Measurements from ENCODE around the gene CHDH.

CHDH gene

DNA sequence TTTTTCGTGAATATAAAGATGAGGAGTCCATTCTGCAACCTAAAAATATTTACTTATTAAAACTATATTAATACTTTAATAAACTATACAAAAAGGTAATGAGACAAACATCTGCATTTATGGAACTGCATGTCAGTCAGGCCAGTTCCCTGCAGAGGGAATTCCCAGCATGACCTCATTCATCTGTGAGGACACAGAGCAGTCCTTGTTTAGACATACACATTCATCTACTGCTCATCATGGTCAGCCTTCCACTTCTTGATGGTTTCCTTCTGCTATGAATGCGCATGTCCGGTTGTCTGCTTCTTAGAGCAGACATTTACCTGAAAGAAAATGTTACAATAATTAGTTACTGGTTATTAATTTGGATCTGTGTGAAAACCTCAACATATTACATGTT, 39.0 kb upstream of the CHDH start:
- no peak overlapping the region for H3K4me3 ChIP-seq (ENCODE audit: control insufficient read depth, low read depth, low read length)
- DNase-seq (ENCODE audit: low read depth): no peak
- TF ChIP-seq, protein P1, sequence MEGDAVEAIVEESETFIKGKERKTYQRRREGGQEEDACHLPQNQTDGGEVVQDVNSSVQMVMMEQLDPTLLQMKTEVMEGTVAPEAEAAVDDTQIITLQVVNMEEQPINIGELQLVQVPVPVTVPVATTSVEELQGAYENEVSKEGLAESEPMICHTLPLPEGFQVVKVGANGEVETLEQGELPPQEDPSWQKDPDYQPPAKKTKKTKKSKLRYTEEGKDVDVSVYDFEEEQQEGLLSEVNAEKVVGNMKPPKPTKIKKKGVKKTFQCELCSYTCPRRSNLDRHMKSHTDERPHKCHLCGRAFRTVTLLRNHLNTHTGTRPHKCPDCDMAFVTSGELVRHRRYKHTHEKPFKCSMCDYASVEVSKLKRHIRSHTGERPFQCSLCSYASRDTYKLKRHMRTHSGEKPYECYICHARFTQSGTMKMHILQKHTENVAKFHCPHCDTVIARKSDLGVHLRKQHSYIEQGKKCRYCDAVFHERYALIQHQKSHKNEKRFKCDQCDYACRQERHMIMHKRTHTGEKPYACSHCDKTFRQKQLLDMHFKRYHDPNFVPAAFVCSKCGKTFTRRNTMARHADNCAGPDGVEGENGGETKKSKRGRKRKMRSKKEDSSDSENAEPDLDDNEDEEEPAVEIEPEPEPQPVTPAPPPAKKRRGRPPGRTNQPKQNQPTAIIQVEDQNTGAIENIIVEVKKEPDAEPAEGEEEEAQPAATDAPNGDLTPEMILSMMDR (conservative IDR thresholded peaks at IDR 0.05; ENCODE audit: control insufficient read depth, insufficient read depth, low read depth, low read length): no peak

DNA sequence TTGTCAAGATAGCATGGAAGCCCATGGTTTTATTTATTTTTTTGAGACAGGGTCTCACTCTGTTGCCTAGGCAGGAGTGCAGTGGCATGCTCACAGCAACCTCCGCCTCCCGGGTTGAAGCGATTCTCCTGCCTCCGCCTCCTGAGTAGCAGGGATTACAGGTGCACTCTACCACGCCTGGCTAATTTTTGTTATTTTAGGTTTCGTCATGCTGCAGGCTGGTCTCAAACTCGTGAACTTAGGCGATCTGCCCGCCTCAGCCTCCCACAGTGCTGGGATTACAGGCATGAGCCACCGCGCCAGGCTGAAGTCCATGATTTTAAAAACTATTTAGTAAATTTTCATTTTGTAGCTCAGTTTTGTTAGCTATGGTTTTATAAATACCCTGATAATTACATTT, 38.4 kb upstream of the CHDH start:
- no peak for DNase-seq (ENCODE audit: low read depth)
- TF ChIP-seq, protein P1 (conservative IDR thresholded peaks at IDR 0.05; ENCODE audit: control insufficient read depth, insufficient read depth, low read depth, low read length): no peak
- H3K4me3 ChIP-seq (ENCODE audit: control insufficient read depth, low read depth, low read length): no peak overlapping the region

DNA sequence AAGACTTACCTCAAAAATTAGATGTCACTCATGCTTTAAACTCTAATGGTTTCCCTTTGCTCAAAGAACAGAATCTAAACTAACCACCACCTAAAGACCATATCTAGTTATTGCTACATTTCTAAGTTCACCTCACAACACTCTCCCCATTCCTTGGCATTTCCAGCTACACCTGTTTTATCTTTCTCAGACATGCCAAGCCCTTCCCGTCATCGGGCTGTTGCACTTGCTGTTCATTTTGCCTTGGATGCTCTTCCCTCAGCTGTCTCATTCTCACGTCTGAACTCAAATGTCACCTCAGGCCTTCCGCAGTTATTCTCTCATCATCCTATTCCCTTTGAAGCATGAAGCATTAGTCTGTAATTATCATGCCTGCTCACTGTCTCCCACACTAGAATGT, 36.8 kb upstream of the CHDH start:
- no peak overlapping the region for H3K4me3 ChIP-seq (ENCODE audit: control insufficient read depth, low read depth, low read length)
- TF ChIP-seq, protein P1 (conservative IDR thresholded peaks at IDR 0.05; ENCODE audit: control insufficient read depth, insufficient read depth, low read depth, low read length): no peak
- DNase-seq (ENCODE audit: low read depth): no peak

DNA sequence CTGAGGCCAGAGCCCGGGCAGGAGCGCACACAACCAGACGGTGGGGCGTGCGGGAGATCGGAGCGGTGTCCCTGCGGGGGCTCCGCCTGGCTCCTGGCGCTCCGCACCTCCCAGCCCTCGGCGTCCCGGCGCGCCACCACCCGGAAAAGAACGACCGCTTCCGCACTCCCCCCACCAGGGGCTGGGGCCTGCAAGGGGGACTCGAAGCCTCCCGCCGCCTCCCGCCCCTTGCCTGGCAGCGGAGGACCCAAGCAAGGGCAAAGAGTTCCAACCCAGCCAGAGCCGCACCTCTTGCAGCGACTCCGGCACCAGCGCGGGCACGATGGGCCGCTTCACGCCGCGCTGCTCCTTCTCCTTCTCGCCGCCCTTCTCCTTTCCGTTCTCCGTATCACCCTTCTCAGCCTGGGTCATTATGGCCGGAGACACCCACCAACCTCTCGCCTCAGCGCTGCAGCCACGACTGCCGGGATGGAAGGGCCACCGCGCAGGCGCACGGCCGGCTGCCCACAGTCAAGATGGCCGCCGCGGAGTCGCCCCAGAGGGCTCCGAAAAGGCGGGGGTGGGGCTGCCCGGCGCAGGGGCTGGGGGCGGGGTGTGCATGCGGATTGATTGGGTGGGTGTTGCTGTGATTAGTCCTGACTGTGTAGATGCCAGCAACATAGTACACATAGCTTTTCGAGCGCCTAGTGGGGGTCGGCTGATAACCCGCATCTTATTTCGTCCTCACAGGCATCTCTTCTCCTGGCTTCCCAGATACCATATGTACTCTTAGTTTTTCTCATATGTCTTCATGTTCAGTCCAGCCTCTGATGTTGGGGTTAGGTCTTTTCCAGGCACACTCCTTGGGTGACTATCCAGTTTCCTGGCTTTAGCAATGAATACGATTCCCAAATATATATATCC, 35.7 kb upstream of the CHDH start, which contains the start of gene ACTR8:
Gene ACTR8, minus strand, starts transcription at position 462 of the 903 bp plus-strand sequence. Its CDS starts 51 bp downstream, at position 411.
- DNase-seq (ENCODE audit: low read depth): peak; percentile 73
- peak within 1 kb of the TSS; percentile 88 for H3K4me3 ChIP-seq (ENCODE audit: control insufficient read depth, low read depth, low read length)

DNA sequence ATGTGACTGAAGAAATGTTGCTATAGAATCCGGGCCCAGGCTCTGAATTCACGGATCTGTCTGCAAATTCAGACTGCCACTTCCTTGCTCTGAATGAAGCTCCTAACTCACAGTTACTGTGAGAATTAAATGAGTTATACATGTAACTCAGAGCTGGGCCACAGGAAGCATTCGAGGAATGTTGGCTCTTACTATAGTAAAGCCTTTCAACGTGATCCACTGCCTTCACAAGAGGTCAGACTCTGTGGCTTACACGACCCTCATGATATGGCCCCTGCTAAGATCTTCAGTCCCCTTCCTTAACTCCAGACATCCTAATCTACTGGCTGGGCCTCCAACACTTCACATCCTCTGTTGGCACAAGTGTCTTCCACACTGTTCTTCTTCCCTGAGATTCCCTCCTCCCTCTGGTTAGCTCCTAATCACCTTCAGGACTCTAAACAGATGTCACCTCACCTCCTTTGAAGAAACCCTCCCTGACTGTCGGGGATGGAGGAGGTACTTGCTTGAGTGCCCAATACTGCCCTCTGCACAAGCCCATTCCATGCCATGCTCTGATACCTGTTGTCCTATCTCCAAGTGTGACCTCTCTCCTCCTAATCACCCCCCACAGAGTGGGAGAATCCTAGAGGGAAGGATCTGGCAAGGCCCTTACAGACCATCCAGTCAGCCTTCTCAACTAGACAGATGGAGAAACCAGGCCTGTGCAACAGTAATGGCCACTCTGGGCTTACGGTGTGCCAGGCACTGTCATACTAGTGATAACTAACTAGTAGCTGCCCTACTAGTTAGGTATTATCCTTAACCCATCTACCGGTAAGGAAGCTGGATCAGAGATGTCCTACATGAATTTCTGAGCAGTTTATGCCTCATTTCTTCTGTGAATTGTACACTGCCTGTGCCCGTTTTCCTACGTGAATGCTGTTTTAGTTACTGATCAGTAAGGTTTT, 34.5 kb upstream of the CHDH start:
- DNase-seq (ENCODE audit: low read depth): peak; percentile 17
- TF ChIP-seq, protein P1 (conservative IDR thresholded peaks at IDR 0.05; ENCODE audit: control insufficient read depth, insufficient read depth, low read depth, low read length): no peak
- peak overlapping the region; percentile 88 for H3K4me3 ChIP-seq (ENCODE audit: control insufficient read depth, low read depth, low read length)

More for the DNA sequence above, 35.7 kb upstream of the CHDH start, which contains the start of gene ACTR8:
- TF ChIP-seq, protein P1 (conservative IDR thresholded peaks at IDR 0.05; ENCODE audit: control insufficient read depth, insufficient read depth, low read depth, low read length): no peak

DNA sequence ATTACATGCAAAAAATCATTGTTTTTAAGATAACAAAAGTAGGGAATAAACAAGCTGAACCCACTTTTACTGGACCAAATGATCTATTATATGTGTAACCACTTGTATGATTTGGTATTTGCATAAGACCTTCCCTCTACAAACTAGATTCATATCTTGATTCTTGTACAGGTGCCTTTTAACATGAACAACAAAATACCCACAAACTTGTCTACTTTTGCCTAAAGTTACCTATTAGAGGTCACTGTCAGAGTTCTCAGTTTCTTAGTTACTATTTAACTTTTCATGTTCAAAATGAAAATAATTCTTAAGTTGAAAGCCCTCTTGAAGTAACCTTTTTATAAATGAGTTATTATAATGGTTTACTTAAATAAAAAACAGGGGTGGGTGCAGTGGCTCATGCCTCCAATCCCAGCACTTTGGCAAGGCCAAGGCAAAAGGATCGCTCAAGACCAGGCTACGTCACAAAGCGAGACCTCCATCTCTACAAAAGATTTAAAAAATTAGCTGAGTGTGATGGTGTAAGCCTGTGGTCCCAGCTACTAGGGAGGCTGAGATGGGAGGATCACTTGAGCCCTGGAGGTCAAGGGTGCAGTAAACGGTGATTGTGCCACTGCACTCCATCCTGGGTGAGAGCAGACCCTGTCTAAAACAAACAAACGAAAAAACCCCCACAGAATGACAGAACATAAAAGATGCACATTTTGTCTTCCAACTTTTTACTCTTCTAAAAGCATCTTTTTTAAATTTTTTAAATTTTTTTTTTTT, 19.7 kb upstream of the CHDH start:
- H3K4me3 ChIP-seq (ENCODE audit: control insufficient read depth, low read depth, low read length): no peak overlapping the region
- TF ChIP-seq, protein P1 (conservative IDR thresholded peaks at IDR 0.05; ENCODE audit: control insufficient read depth, insufficient read depth, low read depth, low read length): no peak
- DNase-seq (ENCODE audit: low read depth): no peak
